ENCODE results near the gene FGF8.

FGF8 gene

GRCh38 chr10:101724446-101724845 lies 51.5 kb downstream of the FGF8 start:
- no peak for DNase-seq

- no peak for DNase-seq
Measured at GRCh38 chr10:101723176-101723575, 52.7 kb downstream of the FGF8 start.

- DNase-seq = no peak
Measured at GRCh38 chr10:101721806-101722205, 54.1 kb downstream of the FGF8 start.

- no peak for DNase-seq
Measured at GRCh38 chr10:101720606-101721230, 55.2 kb downstream of the FGF8 start.
